Measurements from ENCODE around the gene THSD7B. TPM values are rescaled to one million over a fixed set of nuclear protein-coding genes. Genes with fewer than 3 reads are reported as not detected.

THSD7B gene
- total RNA-seq, 1 experiment from 2014 or later = under 0.01 TPM

- Histone ChIP-seq H3K27ac (ENCODE audit: low read length) (no peak overlapping the region), H3K9me2 (replicated peaks; ENCODE audit: low read length) (no peaks in the 10 kb centered on the region), H3K4me2 (ENCODE audit: low read length) (no peak overlapping the region), H2AFZ (ENCODE audit: low read length) (no peak overlapping the region), H3F3A (ENCODE audit: low read length, unreplicated experiment) (no peaks in the 10 kb centered on the region), H3K4me3 (ENCODE audit: low read length) (no peak overlapping the region), H3K79me2 (ENCODE audit: low read length) (no peaks in the 10 kb centered on the region), H3K9ac (ENCODE audit: low read length) (no peak overlapping the region), H3K9me3 (ENCODE audit: low read length) (no peaks in the 10 kb centered on the region), H3K27me3 (ENCODE audit: low read length) (peaks cover 63% of the 10 kb centered on the region), H4K20me1 (ENCODE audit: low read length) (no peaks in the 10 kb centered on the region), H3K36me3 (ENCODE audit: low read depth, low read length) (no peaks in the 10 kb centered on the region), H3K4me1 (ENCODE audit: insufficient read depth, low read length) (no peaks in the 10 kb centered on the region)
- TF ChIP-seq EZH2phosphoT487 (IDR thresholded peaks at IDR 0.05; ENCODE audit: borderline replicate concordance, low read length) = no peak
- TF ChIP-seq CTCF (conservative IDR thresholded peaks at IDR 0.05; ENCODE audit: low read depth, low read length) = no peak
- no peak for TF ChIP-seq EZH2 (IDR thresholded peaks at IDR 0.05; ENCODE audit: low read length, unreplicated experiment)
- CTCF ChIA-PET = no interaction called here
- DNase-seq (no peak), ATAC-seq (no peak)
- POLR2A ChIA-PET (ENCODE audit: unreplicated experiment) = no interaction called here
- BruUV-seq (replicated peaks) = no TSS peak
- intact Hi-C loops (cut with micrococcal nuclease) = no loop called here
These were observed 691 bp upstream of the THSD7B start for GRCh38 chr2:136764452-136765255.

GRCh38 chr2:136766073-136766404 lies 694 bp downstream of the THSD7B start:
- no peaks in the 10 kb centered on the region for H3K9me2 ChIP-seq (replicated peaks; ENCODE audit: low read length)
- no peak overlapping the region for H3K4me2 ChIP-seq (ENCODE audit: low read length)
- H3F3A ChIP-seq (ENCODE audit: low read length, unreplicated experiment) = no peaks in the 10 kb centered on the region
- no peaks in the 10 kb centered on the region for H3K79me2 ChIP-seq (ENCODE audit: low read length)
- no peak overlapping the region for H2AFZ ChIP-seq (ENCODE audit: low read length)
- no peaks in the 10 kb centered on the region for H3K4me1 ChIP-seq (ENCODE audit: insufficient read depth, low read length)
- peaks cover 67% of the 10 kb centered on the region for H3K27me3 ChIP-seq (ENCODE audit: low read length)
- no peaks in the 10 kb centered on the region for H3K36me3 ChIP-seq (ENCODE audit: low read depth, low read length)
- TF ChIP-seq CTCF (conservative IDR thresholded peaks at IDR 0.05; ENCODE audit: low read depth, low read length) (no peak), EZH2phosphoT487 (IDR thresholded peaks at IDR 0.05; ENCODE audit: borderline replicate concordance, low read length) (no peak), EZH2 (IDR thresholded peaks at IDR 0.05; ENCODE audit: low read length, unreplicated experiment) (no peak)
- H3K4me3 ChIP-seq (ENCODE audit: low read length) = no peak overlapping the region
- no peak overlapping the region for H3K9ac ChIP-seq (ENCODE audit: low read length)
- no peaks in the 10 kb centered on the region for H3K9me3 ChIP-seq (ENCODE audit: low read length)
- H4K20me1 ChIP-seq (ENCODE audit: low read length) = no peaks in the 10 kb centered on the region
- no peak overlapping the region for H3K27ac ChIP-seq (ENCODE audit: low read length)
- ChIA-PET CTCF (no interaction called here), POLR2A (ENCODE audit: unreplicated experiment) (no interaction called here)
- ATAC-seq (no peak), DNase-seq (no peak)
- intact Hi-C loops (cut with micrococcal nuclease) = no loop called here
- no TSS peak for BruUV-seq (replicated peaks)

GRCh38 chr2:136767030-136767429 lies 1.7 kb downstream of the THSD7B start:
- Histone ChIP-seq H3K36me3 (ENCODE audit: low read depth, low read length) (no peaks in the 10 kb centered on the region), H3K9me2 (replicated peaks; ENCODE audit: low read length) (no peaks in the 10 kb centered on the region), H3K27me3 (ENCODE audit: low read length) (peaks cover 67% of the 10 kb centered on the region), H3K9ac (ENCODE audit: low read length) (no peak overlapping the region), H3K9me3 (ENCODE audit: low read length) (no peaks in the 10 kb centered on the region), H4K20me1 (ENCODE audit: low read length) (no peaks in the 10 kb centered on the region), H3K4me3 (ENCODE audit: low read length) (no peak overlapping the region), H3K27ac (ENCODE audit: low read length) (no peak overlapping the region), H2AFZ (ENCODE audit: low read length) (no peak overlapping the region), H3K79me2 (ENCODE audit: low read length) (no peaks in the 10 kb centered on the region), H3K4me2 (ENCODE audit: low read length) (no peak overlapping the region), H3K4me1 (ENCODE audit: insufficient read depth, low read length) (no peaks in the 10 kb centered on the region), H3F3A (ENCODE audit: low read length, unreplicated experiment) (no peaks in the 10 kb centered on the region)
- no TSS peak for BruUV-seq (replicated peaks)
- no peak for DNase-seq
- intact Hi-C loops (cut with micrococcal nuclease) = no loop called here
- TF ChIP-seq EZH2 (IDR thresholded peaks at IDR 0.05; ENCODE audit: low read length, unreplicated experiment) (no peak), EZH2phosphoT487 (IDR thresholded peaks at IDR 0.05; ENCODE audit: borderline replicate concordance, low read length) (no peak), CTCF (conservative IDR thresholded peaks at IDR 0.05; ENCODE audit: low read depth, low read length) (no peak)
- no peak for ATAC-seq
- POLR2A ChIA-PET (ENCODE audit: unreplicated experiment) = no interaction called here
- CTCF ChIA-PET = no interaction called here

Data from PC-3 (cell line).